Stimulated activated naive CD8-positive, alpha-beta T cell treated with anti-CD3 and anti-CD28 coated beads, Interleukin-15, amount 100 ng/mL, for 72 hours (primary cell): ENCODE data around the gene DIP2C.
A peak's percentile ranks its signal among the peaks of the same experiment; 100 is the strongest.

Source experiments
- ATAC-seq: fragments of 150-1000 bp; cut with Tn5 transposase; 2 replicates; pipeline ENCODE4 v1.10.0; 2021; ENCODE audit warnings: mild to moderate bottlenecking, moderate library complexity
- DNase-seq, 2 donors: peaks; one replicate each; pipeline ENCODE4 v3.0.0; 2021 to 2022
- H3K27ac Mint-ChIP-seq, 2 donors: one replicate each; pipeline ENCODE4 v1.8.0; 2022; ENCODE audit warnings: mild to moderate bottlenecking in 2 of 2, mixed read lengths in 2 of 2, moderate library complexity in 2 of 2
- H3K27me3 Mint-ChIP-seq: one replicate; pipeline ENCODE4 v1.8.0; 2022; ENCODE audit warnings: mixed read lengths
- H3K4me1 Mint-ChIP-seq: one replicate; pipeline ENCODE4 v1.8.0; 2022; ENCODE audit warnings: mild to moderate bottlenecking, mixed read lengths
- H3K4me3 Mint-ChIP-seq, 2 donors: one replicate each; pipeline ENCODE4 v1.8.0; 2022; ENCODE audit warnings: mild to moderate bottlenecking in 2 of 2, mixed read lengths in 2 of 2, moderate library complexity in 1 of 2
- H3K9me3 Mint-ChIP-seq, 2 donors: one replicate each; pipeline ENCODE4 v1.8.0; 2022; ENCODE audit warnings: mixed read lengths in 2 of 2

Gene DIP2C

GRCh38 chr10:289581-289980 is 399.9 kb downstream of the DIP2C start:
- no peak overlapping the region for H3K27ac Mint-ChIP-seq
- no peaks in the 10 kb centered on the region for H3K4me1 Mint-ChIP-seq
- no peaks in the 10 kb centered on the region for H3K27me3 Mint-ChIP-seq
- DNase-seq (no peak), ATAC-seq (no peak)
- no peak overlapping the region for H3K4me3 Mint-ChIP-seq
- no peaks in the 10 kb centered on the region for H3K9me3 Mint-ChIP-seq

GRCh38 chr10:288316-289200 is 400.9 kb downstream of the DIP2C start:
- Mint-ChIP-seq H3K27me3 (no peaks in the 10 kb centered on the region), H3K9me3 (no peaks in the 10 kb centered on the region), H3K4me1 (peaks cover 9% of the 10 kb centered on the region), H3K4me3 (no peak overlapping the region), H3K27ac (peak overlapping the region in 1 of 2 donors; percentile 9)
- ATAC-seq (no peak), DNase-seq (no peak)

GRCh38 chr10:287814-288213 is 401.7 kb downstream of the DIP2C start:
- DNase-seq = no peak
- peaks cover 9% of the 10 kb centered on the region for H3K4me1 Mint-ChIP-seq
- no peak overlapping the region for H3K27ac Mint-ChIP-seq
- no peak overlapping the region for H3K4me3 Mint-ChIP-seq
- ATAC-seq = no peak
- H3K9me3 Mint-ChIP-seq = no peaks in the 10 kb centered on the region
- no peaks in the 10 kb centered on the region for H3K27me3 Mint-ChIP-seq

- Mint-ChIP-seq H3K27ac (no peak overlapping the region), H3K9me3 (no peaks in the 10 kb centered on the region), H3K4me1 (peaks cover 9% of the 10 kb centered on the region), H3K4me3 (no peak overlapping the region), H3K27me3 (no peaks in the 10 kb centered on the region)
- DNase-seq (no peak), ATAC-seq (no peak)
These were observed 402.3 kb downstream of the DIP2C start for GRCh38 chr10:287026-287709.

GRCh38 chr10:285216-285615 is 404.3 kb downstream of the DIP2C start:
- Mint-ChIP-seq H3K4me1 (peaks cover 9% of the 10 kb centered on the region), H3K4me3 (no peak overlapping the region), H3K9me3 (no peaks in the 10 kb centered on the region), H3K27me3 (no peaks in the 10 kb centered on the region), H3K27ac (peak overlapping the region in 1 of 2 donors; percentile 26)
- DNase-seq (no peak), ATAC-seq (no peak)

GRCh38 chr10:283916-284356 is 405.5 kb downstream of the DIP2C start:
- H3K4me3 Mint-ChIP-seq = no peak overlapping the region
- peak in 1 of 2 donors; percentile 23 for DNase-seq

GRCh38 chr10:283140-283479 is 406.4 kb downstream of the DIP2C start:
- no peak for DNase-seq
- peaks cover 9% of the 10 kb centered on the region for H3K4me1 Mint-ChIP-seq
- no peaks in the 10 kb centered on the region for H3K9me3 Mint-ChIP-seq
- no peak for ATAC-seq
- no peak overlapping the region for H3K4me3 Mint-ChIP-seq
- peak overlapping the region in 1 of 2 donors; percentile 55 for H3K27ac Mint-ChIP-seq
- H3K27me3 Mint-ChIP-seq = no peaks in the 10 kb centered on the region

More at GRCh38 chr10:283916-284356, 405.5 kb downstream of the DIP2C start:
- no peaks in the 10 kb centered on the region for H3K27me3 Mint-ChIP-seq
- no peaks in the 10 kb centered on the region for H3K9me3 Mint-ChIP-seq
- ATAC-seq = peak; percentile 76
- H3K27ac Mint-ChIP-seq = no peak overlapping the region
- peaks cover 9% of the 10 kb centered on the region for H3K4me1 Mint-ChIP-seq

- Mint-ChIP-seq H3K27ac (no peak overlapping the region), H3K9me3 (no peaks in the 10 kb centered on the region), H3K4me1 (peaks cover 9% of the 10 kb centered on the region), H3K4me3 (no peak overlapping the region), H3K27me3 (no peaks in the 10 kb centered on the region)
- ATAC-seq = peak; percentile 44
- DNase-seq = no peak
These were observed 407.0 kb downstream of the DIP2C start for GRCh38 chr10:282294-283139.

- ATAC-seq (no peak), DNase-seq (no peak)
- Mint-ChIP-seq H3K27ac (peak overlapping the region in 1 of 2 donors; percentile 66), H3K4me1 (peaks cover 9% of the 10 kb centered on the region), H3K27me3 (no peaks in the 10 kb centered on the region), H3K4me3 (no peak overlapping the region), H3K9me3 (no peaks in the 10 kb centered on the region)
These were observed 409.8 kb downstream of the DIP2C start for GRCh38 chr10:279655-280054.

- no peaks in the 10 kb centered on the region for H3K27me3 Mint-ChIP-seq
- DNase-seq = no peak
- H3K4me3 Mint-ChIP-seq = no peak overlapping the region
- no peak for ATAC-seq
- H3K4me1 Mint-ChIP-seq = peaks cover 6% of the 10 kb centered on the region
- H3K27ac Mint-ChIP-seq = peak overlapping the region in 1 of 2 donors; percentile 66
- no peaks in the 10 kb centered on the region for H3K9me3 Mint-ChIP-seq
These were observed 410.2 kb downstream of the DIP2C start for GRCh38 chr10:279232-279631.

GRCh38 chr10:278707-279106 is 410.8 kb downstream of the DIP2C start:
- peaks cover under 1% of the 10 kb centered on the region for H3K4me1 Mint-ChIP-seq
- H3K27me3 Mint-ChIP-seq = no peaks in the 10 kb centered on the region
- H3K27ac Mint-ChIP-seq = no peak overlapping the region
- H3K4me3 Mint-ChIP-seq = no peak overlapping the region
- DNase-seq = no peak
- no peak for ATAC-seq
- no peaks in the 10 kb centered on the region for H3K9me3 Mint-ChIP-seq

GRCh38 chr10:277963-278362 is 411.5 kb downstream of the DIP2C start:
- Mint-ChIP-seq H3K27me3 (no peaks in the 10 kb centered on the region), H3K9me3 (no peaks in the 10 kb centered on the region), H3K4me1 (no peaks in the 10 kb centered on the region), H3K4me3 (no peak overlapping the region), H3K27ac (no peak overlapping the region)
- DNase-seq (no peak), ATAC-seq (peak; percentile 43)

GRCh38 chr10:275680-276079 is 413.8 kb downstream of the DIP2C start:
- no peak for DNase-seq
- Mint-ChIP-seq H3K9me3 (no peaks in the 10 kb centered on the region), H3K27ac (no peak overlapping the region), H3K27me3 (no peaks in the 10 kb centered on the region), H3K4me3 (no peak overlapping the region), H3K4me1 (no peaks in the 10 kb centered on the region)
- no peak for ATAC-seq

GRCh38 chr10:274866-275265 is 414.6 kb downstream of the DIP2C start:
- H3K4me3 Mint-ChIP-seq = no peak overlapping the region
- DNase-seq (no peak), ATAC-seq (no peak)
- no peak overlapping the region for H3K27ac Mint-ChIP-seq
- no peaks in the 10 kb centered on the region for H3K4me1 Mint-ChIP-seq
- no peaks in the 10 kb centered on the region for H3K9me3 Mint-ChIP-seq
- H3K27me3 Mint-ChIP-seq = no peaks in the 10 kb centered on the region

GRCh38 chr10:273088-273487 is 416.4 kb downstream of the DIP2C start:
- Mint-ChIP-seq H3K27me3 (no peaks in the 10 kb centered on the region), H3K27ac (no peak overlapping the region), H3K9me3 (no peaks in the 10 kb centered on the region), H3K4me3 (no peak overlapping the region), H3K4me1 (no peaks in the 10 kb centered on the region)
- DNase-seq = no peak
- no peak for ATAC-seq
